DOHH2 (cell line): Measurements from ENCODE around the gene HADHA.

ENCODE experiments used
- EZH2phosphoT487 ChIP-seq: fragments of 200-600 bp; sonication (generic); IDR thresholded peaks from 2 replicates; pipeline ENCODE4 v1.6.1; 2017; ENCODE audit warnings: borderline replicate concordance, mild to moderate bottlenecking, antibody characterized with exemption, low read length, moderate library complexity, mixed read lengths
- TF ChIP-seq, protein P1 (sequence below): fragments of 200-600 bp; sonication (generic); IDR thresholded peaks from one replicate; pipeline ENCODE4 v1.5.1; 2014; ENCODE audit warnings: antibody characterized with exemption, mild to moderate bottlenecking, low read depth, low read length; ENCODE audit not compliant: poor library complexity, severe bottlenecking

DNA sequence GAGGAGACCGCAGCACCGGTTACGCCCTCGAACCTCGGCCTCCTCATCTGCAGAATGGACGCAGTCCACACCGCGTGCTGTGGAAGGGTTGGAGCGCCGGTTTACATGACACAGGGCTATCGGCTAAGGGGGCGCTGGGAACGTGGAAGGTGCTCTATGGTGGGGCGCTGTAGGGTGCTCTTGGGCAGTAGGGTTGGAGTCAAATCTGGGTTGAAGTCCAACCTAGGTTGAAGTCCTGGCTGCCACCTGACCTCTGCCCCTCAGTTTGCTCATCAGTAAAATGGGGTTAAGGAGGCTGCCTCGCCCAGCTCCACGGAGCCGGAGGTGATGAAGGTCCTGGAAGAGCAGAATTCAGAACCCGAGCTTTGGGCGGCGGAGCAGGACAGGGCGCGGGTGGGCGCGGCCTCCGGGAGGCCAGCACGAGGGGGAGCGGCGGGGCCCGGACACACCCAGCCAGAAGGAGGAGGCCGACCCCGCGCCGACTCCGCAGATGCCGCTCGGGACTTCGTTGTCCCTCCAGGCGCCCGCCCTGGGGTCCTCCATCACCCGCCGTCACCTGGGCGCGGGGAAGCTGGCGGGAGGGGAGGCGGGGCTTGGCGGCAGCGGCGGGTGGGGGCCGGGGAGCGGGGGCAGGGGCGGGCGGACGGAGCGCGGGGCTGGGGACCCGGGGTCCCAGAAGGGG is 72.1 kb downstream of the HADHA start:
- TF ChIP-seq, protein P1, sequence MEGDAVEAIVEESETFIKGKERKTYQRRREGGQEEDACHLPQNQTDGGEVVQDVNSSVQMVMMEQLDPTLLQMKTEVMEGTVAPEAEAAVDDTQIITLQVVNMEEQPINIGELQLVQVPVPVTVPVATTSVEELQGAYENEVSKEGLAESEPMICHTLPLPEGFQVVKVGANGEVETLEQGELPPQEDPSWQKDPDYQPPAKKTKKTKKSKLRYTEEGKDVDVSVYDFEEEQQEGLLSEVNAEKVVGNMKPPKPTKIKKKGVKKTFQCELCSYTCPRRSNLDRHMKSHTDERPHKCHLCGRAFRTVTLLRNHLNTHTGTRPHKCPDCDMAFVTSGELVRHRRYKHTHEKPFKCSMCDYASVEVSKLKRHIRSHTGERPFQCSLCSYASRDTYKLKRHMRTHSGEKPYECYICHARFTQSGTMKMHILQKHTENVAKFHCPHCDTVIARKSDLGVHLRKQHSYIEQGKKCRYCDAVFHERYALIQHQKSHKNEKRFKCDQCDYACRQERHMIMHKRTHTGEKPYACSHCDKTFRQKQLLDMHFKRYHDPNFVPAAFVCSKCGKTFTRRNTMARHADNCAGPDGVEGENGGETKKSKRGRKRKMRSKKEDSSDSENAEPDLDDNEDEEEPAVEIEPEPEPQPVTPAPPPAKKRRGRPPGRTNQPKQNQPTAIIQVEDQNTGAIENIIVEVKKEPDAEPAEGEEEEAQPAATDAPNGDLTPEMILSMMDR: no peak
- TF ChIP-seq EZH2phosphoT487: no peak
